Upper lobe of left lung (tissue), 4 donors: ENCODE data around the gene IFNL2.

Source experiments
- CTCF ChIP-seq, 6 experiments: fragments of 450-650 bp in 4 of 6; fragments of 200-600 bp in 2 of 6; sonication (generic) in 2 of 6; IDR thresholded peaks; one replicate each; pipeline ENCODE4 v1.5.1; 2016 to 2019; ENCODE audit warnings: antibody characterized with exemption in 6 of 6
- POLR2AphosphoS5 ChIP-seq, 2 donors: sonication (generic); formaldehyde crosslinking; IDR thresholded peaks; one replicate each; pipeline ENCODE4 v1.5.1; 2017; ENCODE audit warnings: antibody characterized with exemption in 2 of 2

GRCh38 chr19:39251081-39251480 lies 17.1 kb upstream of the IFNL2 start:
- TF ChIP-seq POLR2AphosphoS5 (IDR thresholded peaks at IDR 0.05): no peak
- TF ChIP-seq CTCF (IDR thresholded peaks at IDR 0.05): no peak
